NCI-H146 (cell line): ENCODE measurements around the gene PPP1R16B.
"Not testable (repeated sequence)": the region's sequence is repeated elsewhere in the genome, so short reads cannot be mapped to it uniquely, and the experiment has no call there.

Experiments used
- DNase-seq: peaks from one replicate; lab custom pipeline; 2025; lab: John Stamatoyannopoulos, UW

The PPP1R16B gene

GRCh38 chr20:38853759-38854158, 48.3 kb downstream of the PPP1R16B start:
- no peak for DNase-seq

- DNase-seq = no peak
These were observed 49.2 kb downstream of the PPP1R16B start for GRCh38 chr20:38854654-38855066.

- DNase-seq = no peak
These were observed 49.9 kb downstream of the PPP1R16B start for GRCh38 chr20:38855356-38855755.

GRCh38 chr20:38856570-38856969, 51.1 kb downstream of the PPP1R16B start:
- no peak for DNase-seq

GRCh38 chr20:38857703-38858102, 52.2 kb downstream of the PPP1R16B start:
- no peak for DNase-seq

GRCh38 chr20:38859070-38859690, 53.7 kb downstream of the PPP1R16B start:
- DNase-seq = no peak

GRCh38 chr20:38859857-38860256, 54.4 kb downstream of the PPP1R16B start:
- not testable (repeated sequence) for DNase-seq

GRCh38 chr20:38861071-38861401, 55.5 kb downstream of the PPP1R16B start:
- no peak for DNase-seq

GRCh38 chr20:38862226-38862625, 56.7 kb downstream of the PPP1R16B start:
- no peak for DNase-seq

GRCh38 chr20:38863024-38863851, 57.7 kb downstream of the PPP1R16B start:
- no peak for DNase-seq

GRCh38 chr20:38864662-38865061, 59.2 kb downstream of the PPP1R16B start:
- peak; percentile 72 for DNase-seq

- DNase-seq = no peak
These were observed 61.0 kb downstream of the PPP1R16B start for GRCh38 chr20:38866265-38867061.

GRCh38 chr20:38867062-38867359, 61.5 kb downstream of the PPP1R16B start:
- DNase-seq = no peak

GRCh38 chr20:38870733-38871559, 65.4 kb downstream of the PPP1R16B start:
- peak; percentile 78 for DNase-seq

GRCh38 chr20:38871560-38871953, 66.1 kb downstream of the PPP1R16B start:
- no peak for DNase-seq

- no peak for DNase-seq
These were observed 66.5 kb downstream of the PPP1R16B start for GRCh38 chr20:38872036-38872435.

- no peak for DNase-seq
These were observed 67.1 kb downstream of the PPP1R16B start for GRCh38 chr20:38872491-38873049.

GRCh38 chr20:38873050-38873581, 67.6 kb downstream of the PPP1R16B start:
- no peak for DNase-seq

GRCh38 chr20:38874460-38875174, 69.1 kb downstream of the PPP1R16B start:
- no peak for DNase-seq

- DNase-seq = peak; percentile 28
These were observed 69.9 kb downstream of the PPP1R16B start for GRCh38 chr20:38875175-38875993.
